Esophagus squamous epithelium (tissue), 5 donors: ENCODE data around the gene NPHP4. TPM values are rescaled to one million over a fixed set of nuclear protein-coding genes. Genes with fewer than 3 reads are reported as not detected.

Experiments used
- DNase-seq: peaks from one replicate; lab custom pipeline; 2025; lab: John Stamatoyannopoulos, UW
- H3K27ac ChIP-seq, 4 donors: fragments of 200-600 bp; sonication (generic); one replicate each; pipeline ENCODE4 v1.5.1; 2016 to 2019; ENCODE audit warnings: mild to moderate bottlenecking in 1 of 4
- H3K27me3 ChIP-seq, 4 donors: fragments of 200-600 bp; sonication (generic); 1 replicate in 3 of 4; 2 replicates in 1 of 4; pipeline versions ENCODE4 v1.5.1 to v1.6.0; 2017 to 2021; ENCODE audit warnings: antibody characterized with exemption in 1 of 4
- H3K36me3 ChIP-seq, 3 donors: fragments of 200-600 bp; sonication (generic); one replicate each; pipeline ENCODE4 v1.5.1; 2016 to 2019
- H3K4me1 ChIP-seq, 3 donors: fragments of 200-600 bp; sonication (generic); one replicate each; pipeline ENCODE4 v1.5.1; 2017 to 2019
- H3K4me3 ChIP-seq, 4 donors: fragments of 200-600 bp; sonication (generic); 1 replicate in 3 of 4; 2 replicates in 1 of 4; pipeline ENCODE4 v1.5.1; 2016 to 2019; ENCODE audit warnings: mild to moderate bottlenecking in 2 of 4, moderate library complexity in 1 of 4
- H3K9me3 ChIP-seq, 3 donors: fragments of 200-600 bp; sonication (generic); one replicate each; pipeline ENCODE4 v1.5.1; 2016 to 2019
- POLR2A ChIP-seq, 4 donors: fragments of 450-650 bp; IDR thresholded peaks; one replicate each; pipeline ENCODE4 v1.6.1; 2017; ENCODE audit warnings: antibody characterized with exemption in 4 of 4, mild to moderate bottlenecking in 4 of 4, moderate library complexity in 3 of 4
- WGBS, 2 donors: methylation state at CpG; one replicate each; pipeline ENCODE4 v1.1.5; 2018; 5-methylcytosine and 5-hydroxymethylcytosine counted together
- intact Hi-C: fragments of 100-400 bp; cut with DNase I; formaldehyde crosslinking; loops from one replicate; pipeline ENCODE4 v1.15.0; 2022
- total RNA-seq, 4 donors: library from RNA; depleted of rRNA; stranded (reverse); fragments of >200 nt; gene quantifications; one replicate each; pipeline ENCODE4 v1.1.0, GENCODE V29; 2016
- TF ChIP-seq, protein P1 (sequence below), 6 experiments: fragments of 450-650 bp in 4 of 6; fragments of 200-600 bp in 2 of 6; sonication (generic) in 2 of 6; IDR thresholded peaks; one replicate each; pipeline ENCODE4 v1.5.1; 2016 to 2019; ENCODE audit warnings: antibody characterized with exemption in 6 of 6, mild to moderate bottlenecking in 4 of 6, moderate library complexity in 4 of 6
- donor health status: DM: yes; HTN: yes; CAD: no.

Gene NPHP4
- total RNA-seq, 4 donors from 2014 or later: 2.4 to 8.8 (median 5.3) TPM

DNA sequence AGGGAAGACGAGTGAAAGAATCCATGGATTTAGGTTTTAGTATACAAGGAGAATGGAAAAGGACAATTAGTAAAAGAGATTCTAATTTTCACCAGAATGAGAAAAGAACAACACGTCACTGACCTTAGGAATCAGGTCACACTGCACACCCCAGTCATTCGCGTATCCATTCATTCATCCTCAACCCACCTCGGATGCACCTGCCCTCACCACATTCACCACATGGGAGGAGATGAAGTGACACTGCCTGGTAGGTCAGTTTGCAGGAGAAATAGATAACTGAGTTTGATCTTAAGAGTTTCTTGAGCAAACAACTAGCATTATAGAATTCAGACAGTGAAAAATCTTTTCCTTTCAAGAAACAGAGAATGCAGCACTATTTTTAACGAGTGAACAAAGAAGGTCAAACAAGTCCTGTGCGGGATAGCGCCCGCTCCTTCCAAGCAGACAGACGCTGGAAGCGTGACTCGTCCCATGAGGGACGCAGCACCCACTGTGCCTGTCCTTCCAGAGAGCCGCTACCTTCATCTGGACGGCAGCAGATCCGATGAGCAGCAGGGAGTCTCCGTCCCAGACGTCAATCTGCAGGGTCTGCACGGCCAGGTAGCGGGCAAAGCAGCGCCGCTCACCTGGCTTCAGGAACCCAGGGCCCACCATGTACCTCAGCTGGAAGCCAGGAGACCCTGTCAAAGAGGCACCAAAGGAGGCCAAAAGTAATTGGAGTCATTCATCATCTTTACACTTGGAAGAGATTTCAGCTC lies 101.7 kb downstream of the NPHP4 start:
- H3K36me3 ChIP-seq: peaks cover 0 to 61% (median 0%) of the 10 kb centered on the region in 3 donors
- no peak overlapping the region for H3K27ac ChIP-seq
- intact Hi-C loops: no loop called here
- TF ChIP-seq POLR2A (IDR thresholded peaks at IDR 0.05): no peak
- TF ChIP-seq, protein P1, sequence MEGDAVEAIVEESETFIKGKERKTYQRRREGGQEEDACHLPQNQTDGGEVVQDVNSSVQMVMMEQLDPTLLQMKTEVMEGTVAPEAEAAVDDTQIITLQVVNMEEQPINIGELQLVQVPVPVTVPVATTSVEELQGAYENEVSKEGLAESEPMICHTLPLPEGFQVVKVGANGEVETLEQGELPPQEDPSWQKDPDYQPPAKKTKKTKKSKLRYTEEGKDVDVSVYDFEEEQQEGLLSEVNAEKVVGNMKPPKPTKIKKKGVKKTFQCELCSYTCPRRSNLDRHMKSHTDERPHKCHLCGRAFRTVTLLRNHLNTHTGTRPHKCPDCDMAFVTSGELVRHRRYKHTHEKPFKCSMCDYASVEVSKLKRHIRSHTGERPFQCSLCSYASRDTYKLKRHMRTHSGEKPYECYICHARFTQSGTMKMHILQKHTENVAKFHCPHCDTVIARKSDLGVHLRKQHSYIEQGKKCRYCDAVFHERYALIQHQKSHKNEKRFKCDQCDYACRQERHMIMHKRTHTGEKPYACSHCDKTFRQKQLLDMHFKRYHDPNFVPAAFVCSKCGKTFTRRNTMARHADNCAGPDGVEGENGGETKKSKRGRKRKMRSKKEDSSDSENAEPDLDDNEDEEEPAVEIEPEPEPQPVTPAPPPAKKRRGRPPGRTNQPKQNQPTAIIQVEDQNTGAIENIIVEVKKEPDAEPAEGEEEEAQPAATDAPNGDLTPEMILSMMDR (IDR thresholded peaks at IDR 0.05): no peak
- 80 to 90% methylated on average over 13 to 21 of the region's 22 CpGs for WGBS, 2 donors
- H3K4me1 ChIP-seq: no peaks in the 10 kb centered on the region
- no peaks in the 10 kb centered on the region for H3K27me3 ChIP-seq
- no peak for DNase-seq
- no peaks in the 10 kb centered on the region for H3K9me3 ChIP-seq
- H3K4me3 ChIP-seq: no peak overlapping the region

DNA sequence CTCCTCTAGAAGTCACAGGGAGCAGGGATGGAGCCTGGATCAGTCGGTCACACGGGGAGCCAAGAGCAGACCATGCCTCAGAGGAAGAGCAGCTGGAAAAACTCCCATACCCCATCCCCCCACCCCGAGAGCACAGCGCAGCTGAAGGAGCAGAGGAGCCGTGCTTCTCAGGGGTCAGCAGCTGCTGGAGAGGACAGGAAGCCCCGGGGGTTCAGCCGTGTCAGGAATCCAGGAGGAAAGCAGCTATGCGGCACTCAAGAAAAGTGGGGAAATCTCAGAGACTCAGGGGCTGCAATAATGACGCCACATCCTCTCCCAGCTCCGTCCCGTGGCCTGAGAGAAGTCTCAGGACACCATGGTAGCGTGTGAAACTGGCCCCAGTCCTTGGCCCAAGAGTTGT lies 102.3 kb downstream of the NPHP4 start:
- TF ChIP-seq POLR2A (IDR thresholded peaks at IDR 0.05): no peak
- TF ChIP-seq, protein P1 (IDR thresholded peaks at IDR 0.05): no peak
- no peak overlapping the region for H3K27ac ChIP-seq
- H3K9me3 ChIP-seq: no peaks in the 10 kb centered on the region
- H3K36me3 ChIP-seq: peaks cover 0 to 60% (median 0%) of the 10 kb centered on the region in 3 donors
- H3K4me3 ChIP-seq: no peak overlapping the region
- no peak for DNase-seq
- intact Hi-C loops: no loop called here
- H3K27me3 ChIP-seq: no peaks in the 10 kb centered on the region
- no peaks in the 10 kb centered on the region for H3K4me1 ChIP-seq
- 79 to 92% methylated on average over 7 to 9 of the region's 12 CpGs for WGBS, 2 donors

DNA sequence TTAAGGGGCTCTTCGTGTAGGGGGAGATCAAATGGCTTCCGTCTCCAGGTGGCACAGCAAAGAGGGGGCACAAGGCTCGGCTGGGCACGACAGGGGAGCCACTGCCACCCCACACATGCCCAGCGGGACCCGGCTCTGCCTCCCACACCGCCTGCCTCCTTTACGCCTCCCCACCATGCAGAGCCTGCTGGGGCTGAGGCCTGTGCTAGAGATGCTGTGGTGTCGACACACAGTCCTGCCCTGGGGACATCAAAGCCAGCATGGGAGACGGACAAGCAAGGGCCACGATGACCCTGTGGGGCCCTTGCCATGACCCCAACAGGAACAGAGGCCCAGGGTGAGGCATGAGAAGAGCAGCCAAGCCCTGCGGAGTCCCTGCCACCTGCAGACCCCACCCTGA lies 102.8 kb downstream of the NPHP4 start:
- H3K4me3 ChIP-seq: no peak overlapping the region
- H3K27me3 ChIP-seq: no peaks in the 10 kb centered on the region
- no peak for DNase-seq
- H3K36me3 ChIP-seq: peaks cover 0 to 60% (median 0%) of the 10 kb centered on the region in 3 donors
- TF ChIP-seq POLR2A (IDR thresholded peaks at IDR 0.05): no peak
- TF ChIP-seq, protein P1 (IDR thresholded peaks at IDR 0.05): no peak
- no peaks in the 10 kb centered on the region for H3K9me3 ChIP-seq
- no peaks in the 10 kb centered on the region for H3K4me1 ChIP-seq
- intact Hi-C loops: no loop called here
- H3K27ac ChIP-seq: no peak overlapping the region
- 90 to 97% methylated on average over 3 to 4 of the region's 12 CpGs for WGBS, 2 donors

DNA sequence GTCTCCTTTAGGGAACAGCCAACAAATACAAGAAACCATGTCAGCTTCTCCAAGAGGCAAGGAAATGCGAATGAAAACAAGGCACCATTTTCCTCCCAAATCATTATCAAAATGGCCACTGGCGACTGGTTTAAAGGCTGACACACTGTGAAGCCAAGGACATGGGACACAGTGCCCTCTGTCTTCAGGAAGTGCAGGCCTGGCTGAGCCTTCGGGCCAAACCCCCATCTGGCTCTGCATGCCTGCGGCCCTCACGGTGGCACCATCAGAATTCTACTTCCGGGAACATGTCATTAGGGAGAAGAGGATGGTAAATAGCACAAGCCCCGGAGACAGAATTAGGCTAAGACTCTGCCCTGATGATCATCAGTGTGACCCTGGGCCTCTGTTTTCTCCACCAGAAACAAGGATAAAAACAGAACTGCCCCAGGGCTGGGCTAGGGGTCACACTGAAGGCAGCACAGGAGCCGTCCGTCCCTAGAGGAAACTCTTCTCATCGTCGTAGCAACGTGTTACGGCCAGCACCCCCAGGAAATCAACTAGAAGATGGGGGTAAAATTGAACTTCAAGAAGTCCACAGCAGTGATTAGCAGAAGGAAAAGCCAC lies 103.5 kb downstream of the NPHP4 start:
- Histone ChIP-seq H3K27me3 (no peaks in the 10 kb centered on the region), H3K9me3 (no peaks in the 10 kb centered on the region), H3K27ac (no peak overlapping the region), H3K4me1 (no peaks in the 10 kb centered on the region), H3K4me3 (no peak overlapping the region), H3K36me3 (peaks cover 0 to 61% (median 0%) of the 10 kb centered on the region in 3 donors)
- intact Hi-C loops: no loop called here
- DNase-seq: no peak
- no peak for TF ChIP-seq POLR2A (IDR thresholded peaks at IDR 0.05)
- TF ChIP-seq, protein P1 (IDR thresholded peaks at IDR 0.05): no peak
- WGBS, 2 donors: 71 to 85% methylated on average over 2 to 11 of the region's 13 CpGs

DNA sequence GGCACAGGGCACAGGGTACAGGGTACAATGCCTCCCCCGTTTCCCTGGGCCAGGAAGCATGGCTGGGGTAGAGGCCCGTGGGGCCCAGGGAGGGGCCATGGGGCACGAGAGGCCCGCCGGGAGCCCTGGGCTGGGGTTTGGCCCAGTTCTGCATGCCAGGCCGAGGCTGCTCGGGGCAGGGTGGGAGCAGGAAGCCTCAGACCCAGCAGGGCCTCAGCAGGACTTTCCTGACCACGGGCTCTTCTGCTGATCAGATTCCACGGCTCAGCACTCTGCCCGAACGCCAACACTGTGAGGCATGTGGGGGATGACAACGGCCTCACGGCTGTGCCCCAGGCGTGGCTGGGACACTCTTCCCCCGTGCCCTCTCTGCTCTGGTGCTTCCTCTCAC lies 104.3 kb downstream of the NPHP4 start:
- intact Hi-C loops: no loop called here
- DNase-seq: no peak

More for the DNA sequence above, 104.3 kb downstream of the NPHP4 start:
- H3K9me3 ChIP-seq: no peaks in the 10 kb centered on the region
- H3K4me3 ChIP-seq: no peak overlapping the region
- no peaks in the 10 kb centered on the region for H3K27me3 ChIP-seq
- TF ChIP-seq, protein P1 (IDR thresholded peaks at IDR 0.05): no peak
- no peak for TF ChIP-seq POLR2A (IDR thresholded peaks at IDR 0.05)
- WGBS, 2 donors: 83% methylated on average over 6 of the region's 15 CpGs; no CpG with 5 or more reads in 1 of the 2 donors
- H3K4me1 ChIP-seq: no peaks in the 10 kb centered on the region
- peaks cover 0 to 64% (median 0%) of the 10 kb centered on the region in 3 donors for H3K36me3 ChIP-seq
- no peak overlapping the region for H3K27ac ChIP-seq
